GM21619 (cell line): Measurements from ENCODE around the gene FOXR2.

ENCODE experiments used
- ATAC-seq: cut with Tn5 transposase; IDR thresholded peaks from one replicate; pipeline ENCODE4 v1.9.1; 2021; ENCODE audit not compliant: unreplicated experiment

Gene FOXR2, protein sequence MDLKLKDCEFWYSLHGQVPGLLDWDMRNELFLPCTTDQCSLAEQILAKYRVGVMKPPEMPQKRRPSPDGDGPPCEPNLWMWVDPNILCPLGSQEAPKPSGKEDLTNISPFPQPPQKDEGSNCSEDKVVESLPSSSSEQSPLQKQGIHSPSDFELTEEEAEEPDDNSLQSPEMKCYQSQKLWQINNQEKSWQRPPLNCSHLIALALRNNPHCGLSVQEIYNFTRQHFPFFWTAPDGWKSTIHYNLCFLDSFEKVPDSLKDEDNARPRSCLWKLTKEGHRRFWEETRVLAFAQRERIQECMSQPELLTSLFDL

DNA sequence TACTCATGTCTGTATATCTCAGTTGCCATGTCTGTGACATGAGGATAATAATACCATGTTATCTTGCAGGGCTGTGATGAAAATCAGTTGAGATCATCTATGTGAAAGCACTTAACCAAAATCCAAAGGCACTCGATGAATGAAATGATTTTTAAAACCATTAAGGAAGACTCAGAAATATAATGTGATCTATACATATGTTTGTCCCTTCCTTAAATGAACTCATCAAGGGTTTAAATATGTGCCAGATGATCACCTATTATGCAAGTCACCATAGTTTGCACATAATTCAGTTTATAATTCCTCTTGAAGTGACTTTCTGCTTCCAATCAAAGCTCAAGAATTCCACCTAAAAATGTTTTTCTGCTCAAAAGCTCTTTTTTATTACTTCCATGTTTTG lies at the start of gene FOXR2:
Gene FOXR2, plus strand, starts transcription at position 301 of the 400 bp plus-strand sequence. CDS start 312 bp downstream, outside the sequence.
- no peak for ATAC-seq

DNA sequence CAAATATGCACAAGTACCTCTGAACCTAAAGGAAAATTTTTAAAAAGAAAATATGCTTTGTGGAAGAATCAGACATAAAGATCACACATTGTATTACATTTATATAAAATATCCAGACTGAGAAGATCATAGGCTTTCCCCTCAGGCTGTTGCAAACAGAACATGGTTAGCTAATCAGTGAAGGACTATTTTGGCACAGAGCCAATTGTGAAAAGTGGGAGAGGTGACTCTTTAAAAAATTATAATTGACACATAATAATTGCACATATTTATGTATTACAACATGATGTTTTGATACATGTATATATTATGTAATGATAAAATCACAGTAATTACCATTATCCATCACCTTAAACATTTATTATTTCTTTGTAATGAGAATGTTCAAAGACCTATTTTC lies 44.1 kb upstream of the FOXR2 start:
- no peak for ATAC-seq

DNA sequence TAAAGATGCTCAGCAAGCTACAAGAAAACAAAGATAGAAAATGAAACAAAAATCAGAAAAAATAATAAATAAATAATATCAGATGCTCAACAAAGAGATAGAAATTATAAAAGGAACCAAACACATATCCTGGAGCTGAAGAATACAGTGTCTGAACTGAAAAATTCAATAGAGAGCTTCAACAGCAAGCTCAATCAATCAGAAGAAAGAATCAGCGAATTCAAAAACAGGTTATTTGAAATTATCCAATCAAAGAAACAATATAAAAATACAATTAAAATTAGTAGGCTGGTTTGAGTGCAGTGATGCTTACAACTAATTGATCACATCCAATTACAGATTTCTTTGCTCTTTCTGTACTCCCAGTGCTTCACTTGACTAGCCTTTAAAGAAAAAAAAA lies 40.8 kb upstream of the FOXR2 start:
- no peak for ATAC-seq

DNA sequence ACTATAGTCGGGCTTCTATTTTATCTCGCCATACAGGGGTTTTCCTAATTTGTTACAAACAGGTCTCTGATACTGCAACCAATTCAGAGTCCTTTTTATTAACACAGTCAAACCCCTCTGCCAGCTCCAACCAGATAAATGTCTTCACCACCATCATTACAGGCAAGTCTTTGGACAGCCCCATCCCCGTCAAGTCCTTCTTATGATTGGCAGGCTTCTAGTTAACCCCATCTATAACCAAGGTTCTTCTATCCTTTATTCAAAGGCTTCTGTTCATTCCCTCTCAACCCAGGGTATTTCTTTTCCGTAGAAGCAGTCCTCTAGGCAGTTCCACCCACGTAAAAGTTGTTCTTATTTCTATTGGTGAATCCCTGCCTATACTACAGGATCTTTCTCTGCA lies 29.9 kb upstream of the FOXR2 start:
- no peak for ATAC-seq

DNA sequence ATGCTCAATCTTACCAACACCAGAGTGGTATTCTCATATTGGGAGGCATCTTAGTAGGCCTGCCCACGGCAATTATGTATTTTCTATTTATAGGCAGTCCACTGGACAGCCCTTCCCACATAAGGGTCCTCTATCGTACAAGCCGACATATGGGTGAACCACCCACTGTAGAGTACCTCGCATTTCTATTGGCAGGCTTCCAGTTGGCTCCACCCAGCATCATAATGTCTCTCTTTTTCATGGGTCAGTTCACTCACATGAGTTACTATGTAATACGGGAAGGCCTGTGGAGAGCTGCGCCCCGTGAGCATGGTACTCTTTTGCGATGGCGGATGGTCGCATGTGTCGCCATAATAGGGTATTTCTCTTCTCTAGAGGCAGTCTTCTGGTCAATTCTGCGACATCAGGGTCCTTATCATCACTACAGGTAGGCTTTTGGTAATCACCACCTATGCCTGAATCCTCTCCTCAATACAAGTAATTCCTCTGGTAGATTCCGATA lies 29.4 kb upstream of the FOXR2 start:
- no peak for ATAC-seq

DNA sequence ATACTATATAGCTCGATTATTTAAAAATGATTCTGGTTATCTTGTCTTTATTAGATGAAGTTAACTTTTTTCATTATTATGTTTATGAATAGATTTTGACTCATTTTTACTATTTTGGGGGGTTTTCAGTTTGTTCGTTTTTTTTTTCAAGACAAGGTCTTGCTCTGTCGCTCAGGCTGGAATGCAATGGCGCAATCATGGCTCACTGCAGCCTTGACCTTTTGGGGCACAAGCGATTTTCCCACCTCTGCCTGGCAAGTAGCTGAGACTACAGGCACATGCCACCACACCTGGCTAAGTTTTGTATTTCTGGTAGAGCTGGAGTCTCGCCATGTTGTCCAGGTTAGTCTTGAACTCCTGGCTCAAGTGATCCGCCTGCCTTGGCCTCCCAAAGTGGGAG lies 24.9 kb upstream of the FOXR2 start:
- ATAC-seq, result no peak

DNA sequence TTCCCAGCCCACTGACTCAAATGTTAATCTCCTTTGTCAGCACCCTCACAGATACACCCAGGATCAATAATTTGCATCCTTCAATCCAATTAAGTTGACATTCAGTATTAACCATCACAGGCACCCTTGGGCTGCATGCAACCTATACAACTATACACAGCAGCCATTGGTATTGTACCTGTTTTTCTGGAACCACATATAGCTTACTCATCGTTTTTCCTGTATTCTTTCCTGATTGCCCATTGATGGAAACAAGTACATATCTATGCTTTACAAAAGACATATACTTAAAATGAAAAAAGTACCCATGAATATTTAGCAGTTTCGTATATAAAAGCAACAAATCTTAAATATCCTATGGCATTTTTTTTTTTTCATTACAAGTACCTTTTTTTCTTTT lies 3.7 kb upstream of the FOXR2 start:
- ATAC-seq, result no peak

DNA sequence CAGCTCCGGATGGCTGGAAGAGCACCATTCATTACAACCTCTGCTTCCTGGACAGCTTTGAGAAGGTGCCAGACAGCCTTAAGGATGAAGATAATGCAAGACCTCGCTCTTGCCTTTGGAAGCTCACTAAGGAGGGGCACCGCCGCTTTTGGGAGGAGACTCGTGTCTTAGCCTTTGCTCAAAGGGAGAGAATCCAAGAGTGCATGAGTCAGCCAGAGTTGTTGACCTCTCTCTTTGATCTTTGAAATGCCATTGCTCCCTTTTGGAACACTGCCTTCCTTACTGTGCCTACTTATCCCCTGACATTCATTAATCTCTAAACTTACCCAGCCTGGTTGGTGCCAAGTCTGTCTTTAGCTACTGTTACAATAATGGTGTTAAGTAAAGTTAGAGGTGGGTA lies 1.2 kb downstream of the FOXR2 start:
- ATAC-seq, result no peak

DNA sequence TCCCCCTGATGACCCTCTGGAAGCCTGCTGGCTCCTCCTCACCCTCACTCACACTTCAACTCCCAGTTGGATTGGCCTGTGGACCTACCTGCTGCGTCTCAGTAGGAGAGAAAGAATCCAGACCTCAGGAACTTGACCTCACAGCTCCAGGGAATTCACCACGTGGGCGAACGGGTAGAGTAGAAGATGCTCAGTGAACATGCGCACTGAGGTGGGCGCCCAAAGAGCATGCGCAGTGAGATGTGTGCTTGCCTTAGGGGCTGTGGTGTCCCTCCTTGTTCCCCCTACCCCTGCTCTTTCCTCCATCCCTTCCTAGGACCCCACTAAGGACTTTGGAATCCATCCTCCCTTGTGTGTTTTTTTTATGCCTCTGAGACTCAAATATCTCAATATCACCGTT lies 12.9 kb downstream of the FOXR2 start:
- no peak for ATAC-seq

DNA sequence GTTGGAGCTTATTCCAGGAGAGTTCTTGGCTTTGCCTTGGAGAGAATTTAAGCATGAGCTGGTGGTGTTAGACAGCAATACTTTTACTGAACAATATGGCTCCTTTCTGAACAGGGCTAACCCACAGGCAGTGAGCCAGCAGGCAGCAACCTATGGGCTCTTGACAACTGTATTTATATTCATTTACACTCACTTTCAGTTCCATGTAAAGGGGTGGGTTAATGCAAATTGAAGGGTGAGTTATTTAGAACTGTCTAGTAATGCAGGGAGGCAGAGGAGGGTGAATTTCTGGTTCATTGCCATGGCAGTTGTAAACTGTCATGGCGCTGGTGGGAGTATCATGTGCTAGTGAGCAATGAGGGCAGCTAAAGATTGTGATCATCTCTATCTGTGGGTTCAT lies 15.7 kb downstream of the FOXR2 start:
- peak; percentile 85 for ATAC-seq

DNA sequence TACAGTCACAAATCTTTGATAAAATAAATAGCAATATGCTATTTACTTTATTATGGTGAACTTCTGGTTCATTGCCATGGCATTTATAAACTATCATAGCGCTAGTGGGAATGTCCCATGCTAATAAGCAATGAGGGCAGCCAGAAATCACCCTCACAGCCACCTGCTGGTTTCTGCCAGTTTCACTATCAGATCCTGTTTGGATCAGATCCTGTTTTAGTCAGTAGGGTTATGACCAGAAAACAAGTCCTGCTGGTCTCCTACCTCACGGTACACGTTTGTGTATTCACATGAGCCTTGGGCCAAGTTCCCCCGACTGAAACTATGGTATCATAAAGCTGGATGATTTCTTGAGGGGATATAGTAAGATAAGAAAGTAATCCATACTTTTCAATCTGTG lies 17.7 kb downstream of the FOXR2 start:
- peak; percentile 59 for ATAC-seq

DNA sequence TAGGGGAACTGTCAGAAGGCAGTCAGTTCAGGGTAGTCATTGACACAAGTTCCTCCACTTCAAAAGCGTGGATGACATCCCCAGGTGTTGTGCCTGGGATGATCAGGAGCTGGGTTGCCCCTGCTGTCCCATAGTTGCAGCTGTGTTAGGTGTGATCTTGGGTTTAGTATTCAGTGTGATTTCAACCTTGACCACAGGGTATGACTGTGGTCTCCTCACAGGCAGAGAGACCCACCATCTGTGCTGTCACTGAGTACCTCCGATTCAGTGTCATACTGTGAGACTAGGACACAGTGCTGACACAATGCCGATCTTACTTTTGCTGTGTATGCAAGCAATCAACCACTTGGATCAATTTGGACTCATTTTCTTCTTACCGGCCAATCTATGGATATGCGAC lies 25.2 kb downstream of the FOXR2 start:
- ATAC-seq, result peak; percentile 68

DNA sequence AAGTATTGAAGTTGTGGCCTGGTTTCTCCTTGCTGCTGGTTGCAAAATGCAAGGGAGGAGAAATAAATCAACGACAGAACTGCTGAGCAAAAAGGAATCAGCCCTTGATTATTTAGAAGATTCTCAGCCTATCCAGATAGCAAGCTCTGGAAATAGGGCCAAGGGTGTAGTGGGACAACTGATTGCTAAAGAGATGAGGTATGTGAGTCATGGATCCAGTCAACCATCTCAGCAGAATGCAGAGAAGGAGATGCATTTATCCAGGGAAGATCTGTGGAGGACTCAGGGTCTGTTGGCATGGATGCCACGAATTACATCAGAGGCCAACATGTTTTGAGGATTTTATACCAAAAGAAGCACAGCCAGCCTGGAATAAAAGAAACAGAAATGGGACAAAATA lies 36.7 kb downstream of the FOXR2 start:
- ATAC-seq, result no peak

DNA sequence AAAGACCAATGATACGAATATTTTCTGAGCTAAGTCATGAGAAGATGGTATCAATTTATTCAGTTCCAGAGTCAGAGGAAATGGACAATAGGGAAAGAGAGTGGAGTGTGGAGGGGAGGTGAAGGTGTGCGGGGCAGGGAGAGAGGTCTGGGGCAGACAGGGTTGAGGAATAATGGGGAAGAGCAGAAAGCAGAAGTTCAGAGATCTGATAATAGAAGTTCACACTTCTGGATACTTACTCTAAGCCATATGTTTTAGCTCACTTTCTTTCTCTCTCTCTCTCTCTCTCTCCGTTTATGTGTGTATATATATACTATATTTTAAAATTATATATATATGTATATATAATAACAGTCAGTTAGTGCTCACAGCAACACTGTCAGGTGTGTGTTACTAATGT lies 40.4 kb downstream of the FOXR2 start:
- ATAC-seq, result no peak

DNA sequence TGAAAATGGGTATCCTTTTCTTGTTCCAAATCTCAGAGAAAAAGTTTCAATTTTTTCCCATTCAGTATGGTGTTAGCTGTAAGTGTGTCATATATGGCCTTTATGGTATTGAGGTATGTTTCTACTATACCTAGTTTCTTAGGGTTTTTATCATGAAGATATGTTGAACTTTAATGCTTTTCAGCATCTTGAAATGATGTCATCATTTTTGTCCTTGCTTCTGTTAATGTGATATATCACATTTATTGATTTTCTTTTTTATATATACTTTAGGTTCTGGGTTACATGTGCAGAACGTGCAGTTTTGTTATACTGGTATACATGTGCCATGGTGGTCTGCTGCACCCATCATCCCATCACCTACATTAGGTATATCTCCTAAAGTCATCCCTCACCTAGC lies 44.9 kb downstream of the FOXR2 start:
- ATAC-seq, result no peak
